ENCODE results near the gene ESPL1. TPM values are rescaled to one million over a fixed set of nuclear protein-coding genes. Genes with fewer than 3 reads are reported as not detected.

The ESPL1 gene
- total and polyA plus RNA-seq, 8 donors = 0.09 to 0.81 (median 0.32) TPM

DNA sequence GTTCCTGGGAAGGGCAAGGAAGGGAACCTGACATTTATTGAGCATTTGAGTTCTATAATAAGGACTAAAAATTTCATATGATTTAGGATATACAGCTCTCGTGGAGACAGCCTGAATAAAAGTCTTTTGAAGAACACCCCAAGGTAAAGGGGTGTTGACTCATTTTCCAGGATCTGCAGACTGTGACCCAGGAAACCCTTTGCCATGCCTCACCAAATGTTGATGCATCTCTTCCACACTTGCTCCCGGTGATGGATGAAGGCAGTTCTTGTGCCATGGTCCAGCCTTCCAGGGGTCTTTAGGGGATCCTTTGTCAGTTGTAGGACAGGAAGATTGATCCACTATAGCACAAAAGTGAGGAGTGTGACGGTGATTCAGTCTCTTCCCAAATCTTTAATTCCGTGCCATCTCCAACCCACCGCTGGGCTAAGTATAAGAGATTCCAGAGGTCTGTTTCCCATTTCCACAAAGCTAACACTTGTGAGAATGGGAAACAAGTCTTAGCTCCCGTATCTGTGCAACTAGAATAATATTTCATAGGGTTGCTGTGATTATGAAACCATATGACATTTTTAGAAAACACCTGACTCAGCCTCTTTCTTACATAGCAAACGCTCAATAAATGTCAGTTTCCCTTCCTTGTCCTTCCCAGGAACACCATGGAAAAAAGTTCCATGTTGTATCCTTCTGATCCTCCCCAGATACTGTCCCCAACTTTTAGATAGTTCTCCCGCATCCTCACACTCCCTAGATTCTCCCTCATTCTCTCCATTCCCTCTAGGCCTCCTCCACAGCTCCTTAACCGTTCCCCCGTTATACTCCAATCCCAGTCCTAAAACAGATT is 52.5 kb downstream of the ESPL1 start:
- H3K4me1 ChIP-seq = peaks cover 10 to 24% (median 11%) of the 10 kb centered on the region in 3 donors
- WGBS, 2 donors = 23 to 33% methylated on average over 10 of the region's 10 CpGs
- peak overlapping the region; percentile 63 to 93 (median 84) for H3K27ac ChIP-seq
- ATAC-seq (no peak), DNase-seq (no peak), FAIRE-seq (no peak)
- no peak for TF ChIP-seq CTCF (IDR thresholded peaks at IDR 0.05)
- H3K9me3 ChIP-seq = no peaks in the 10 kb centered on the region
- intact Hi-C loops (cut with DNase I) = no loop called here
- no peaks in the 10 kb centered on the region for H3K27me3 ChIP-seq
- peaks cover 0 to 5% (median 0%) of the 10 kb centered on the region in 3 donors for H3K36me3 ChIP-seq
- H3K4me3 ChIP-seq = peak overlapping the region; percentile 38 to 66 (median 56)

DNA sequence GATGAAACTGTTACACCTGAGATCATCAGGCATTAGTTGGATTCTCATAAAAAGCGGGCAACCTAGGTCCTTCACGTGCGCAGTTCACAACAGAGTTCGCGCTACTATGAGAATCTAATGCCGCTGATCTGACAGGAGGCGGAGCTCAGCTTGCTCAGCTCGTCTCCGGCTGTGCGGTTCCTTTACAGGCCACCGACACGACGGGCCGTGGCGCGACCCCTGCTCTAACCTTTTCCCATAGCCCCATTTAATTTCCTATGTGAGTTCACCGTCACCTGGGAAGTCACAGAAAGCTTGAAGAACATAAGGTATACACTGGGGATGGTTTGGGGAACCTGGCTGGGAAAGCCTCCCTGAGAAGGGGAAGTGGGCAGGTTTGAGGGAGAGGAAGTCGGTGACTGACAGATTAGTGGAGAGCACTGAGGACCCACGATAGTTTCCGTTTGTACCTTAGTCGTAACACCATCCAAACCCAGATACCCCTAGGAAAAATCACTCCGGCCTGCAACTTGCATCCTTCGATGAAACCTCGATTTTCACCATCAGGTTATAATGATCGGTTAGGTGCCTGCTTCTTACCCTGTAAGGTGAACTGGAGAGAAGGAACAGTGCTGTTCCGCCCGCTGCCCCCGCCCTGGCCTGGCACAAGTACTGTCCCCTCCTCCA is 56.1 kb downstream of the ESPL1 start:
- peak in 1 of 4 donors; percentile 19 for TF ChIP-seq CTCF (IDR thresholded peaks at IDR 0.05)
- DNase-seq (peak in 5 of 6 donors; percentile 26 to 63 (median 33)), ATAC-seq (peak in 1 of 4 donors; percentile 8), FAIRE-seq (no peak)
- Histone ChIP-seq H3K4me3 (peak overlapping the region; percentile 26 to 74 (median 44)), H3K27ac (peak overlapping the region; percentile 24 to 82 (median 76)), H3K27me3 (no peaks in the 10 kb centered on the region), H3K9me3 (no peaks in the 10 kb centered on the region), H3K36me3 (no peaks in the 10 kb centered on the region), H3K4me1 (peaks cover 10 to 29% (median 11%) of the 10 kb centered on the region in 3 donors)
- 24 to 26% methylated on average over 28 of the region's 28 CpGs for WGBS, 2 donors
- intact Hi-C loops (cut with DNase I) = no loop called here

GRCh38 chr12:53324779-53325510 is 56.8 kb downstream of the ESPL1 start:
- Histone ChIP-seq H3K9me3 (no peaks in the 10 kb centered on the region), H3K36me3 (no peaks in the 10 kb centered on the region), H3K27me3 (no peaks in the 10 kb centered on the region), H3K4me3 (peak overlapping the region; percentile 26 to 74 (median 44)), H3K4me1 (peaks cover 10 to 27% (median 11%) of the 10 kb centered on the region in 3 donors), H3K27ac (peak overlapping the region; percentile 24 to 82 (median 76))
- 0% methylated on average over 62 to 69 of the region's 69 CpGs for WGBS, 2 donors
- ATAC-seq = peak; percentile 71 to 84 (median 80)
- TF ChIP-seq CTCF (IDR thresholded peaks at IDR 0.05) = peak; percentile 5 to 56 (median 44)
- intact Hi-C loops (cut with DNase I) = no loop called here
- DNase-seq = peak; percentile 85 to 95 (median 90)
- FAIRE-seq = no peak

DNA sequence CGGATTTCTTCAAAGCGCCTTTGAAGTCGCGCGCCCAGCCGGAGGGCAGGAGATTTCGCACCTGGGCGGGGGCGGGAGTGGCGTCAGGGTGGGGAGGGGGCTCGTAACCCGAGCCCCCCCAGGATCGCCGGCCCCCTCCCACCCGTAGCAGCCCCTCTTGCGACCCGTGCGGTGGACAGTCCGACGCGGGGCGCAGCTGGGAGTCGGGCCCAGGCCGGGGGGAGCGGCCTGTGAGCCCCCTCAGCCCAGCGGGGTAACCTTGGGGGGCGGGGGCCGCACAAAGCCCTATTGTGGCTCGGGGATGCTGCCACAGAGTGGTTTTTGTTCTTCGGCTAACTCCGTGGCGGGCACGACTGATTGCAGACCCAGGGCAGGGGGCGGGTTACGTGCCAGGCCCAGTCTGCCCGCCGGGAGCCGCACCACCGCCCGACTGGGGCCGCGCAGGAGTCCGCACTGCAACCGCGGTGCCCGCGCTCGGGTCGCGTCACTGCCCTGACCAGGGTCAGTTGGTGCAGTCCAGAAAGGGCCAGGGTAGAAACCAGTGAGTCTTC is 57.5 kb downstream of the ESPL1 start:
- peak in 2 of 4 donors; percentile 2 to 6 for ATAC-seq
- peak overlapping the region; percentile 24 to 82 (median 76) for H3K27ac ChIP-seq
- no peak for FAIRE-seq
- no peaks in the 10 kb centered on the region for H3K9me3 ChIP-seq
- no peaks in the 10 kb centered on the region for H3K36me3 ChIP-seq
- peaks cover 7 to 21% (median 10%) of the 10 kb centered on the region in 3 donors for H3K4me1 ChIP-seq
- WGBS, 2 donors = 2 to 4% methylated on average over 50 of the region's 50 CpGs
- intact Hi-C loops (cut with DNase I) = no loop called here
- DNase-seq = peak; percentile 19 to 79 (median 50)
- TF ChIP-seq CTCF (IDR thresholded peaks at IDR 0.05) = no peak
- peak overlapping the region; percentile 26 to 74 (median 44) for H3K4me3 ChIP-seq
- no peaks in the 10 kb centered on the region for H3K27me3 ChIP-seq
